Fibroblast of the aortic adventitia (primary cell): ENCODE measurements around the gene OR10A4. TPM values are rescaled to one million over a fixed set of nuclear protein-coding genes. Genes with fewer than 3 reads are reported as not detected.
"Not testable (repeated sequence)": the region's sequence is repeated elsewhere in the genome, so short reads cannot be mapped to it uniquely, and the experiment has no call there.

Experiments
- DNase-seq: peaks from one replicate; pipeline ENCODE4 v3.0.0-alpha.2; 2010; ENCODE audit warnings: low read depth
- H3K4me3 ChIP-seq: 2 replicates; pipeline ENCODE4 v1.5.1; 2011; ENCODE audit warnings: low read depth, mild to moderate bottlenecking, control low read depth, low read length, moderate library complexity
- CTCF ChIP-seq: IDR thresholded peaks from 2 replicates; pipeline ENCODE4 v1.5.1; 2011; ENCODE audit warnings: mild to moderate bottlenecking, low read length, control low read depth, inconsistent platforms; ENCODE audit not compliant: insufficient read depth
- total RNA-seq: library from RNA; depleted of rRNA; stranded (reverse); fragments of >200 nt; gene quantifications from 2 replicates; pipeline ENCODE4 v1.2.3, GENCODE V29; 2012; ENCODE audit warnings: low replicate concordance

The OR10A4 gene
- total RNA-seq, 1 donor = not detected

- TF ChIP-seq CTCF = no peak
- H3K4me3 ChIP-seq = no peak overlapping the region
- no peak for DNase-seq
These were observed 5.1 kb upstream of the OR10A4 start for GRCh38 chr11:6871278-6871677.

GRCh38 chr11:6875761-6876160, 664 bp upstream of the OR10A4 start:
- no peak overlapping the region for H3K4me3 ChIP-seq
- no peak for DNase-seq
- TF ChIP-seq CTCF = no peak

GRCh38 chr11:6876914-6877313, 489 bp downstream of the OR10A4 start:
- no peak for DNase-seq
- H3K4me3 ChIP-seq = no peak overlapping the region
- no peak for TF ChIP-seq CTCF

- no peak for DNase-seq
- TF ChIP-seq CTCF = no peak
- no peak overlapping the region for H3K4me3 ChIP-seq
These were observed 6.3 kb downstream of the OR10A4 start for GRCh38 chr11:6882751-6883150.

- H3K4me3 ChIP-seq, DNase-seq: not testable (repeated sequence)
These were observed 11.3 kb downstream of the OR10A4 start for GRCh38 chr11:6887711-6888110.

GRCh38 chr11:6888830-6889229, 12.4 kb downstream of the OR10A4 start:
- no peak overlapping the region for H3K4me3 ChIP-seq
- DNase-seq = no peak
- TF ChIP-seq CTCF = no peak

GRCh38 chr11:6889835-6890234, 13.4 kb downstream of the OR10A4 start:
- no peak for DNase-seq
- TF ChIP-seq CTCF = no peak
- H3K4me3 ChIP-seq = no peak overlapping the region
